HG02852 (cell line): ENCODE data around the gene BEST1.
"Not testable (repeated sequence)": the region's sequence is repeated elsewhere in the genome, so short reads cannot be mapped to it uniquely, and the experiment has no call there.

Experiments
- ATAC-seq: cut with Tn5 transposase; IDR thresholded peaks from one replicate; pipeline ENCODE4 v1.9.1; 2021; ENCODE audit warnings: mild to moderate bottlenecking, moderate library complexity; ENCODE audit not compliant: unreplicated experiment

BEST1 gene

DNA sequence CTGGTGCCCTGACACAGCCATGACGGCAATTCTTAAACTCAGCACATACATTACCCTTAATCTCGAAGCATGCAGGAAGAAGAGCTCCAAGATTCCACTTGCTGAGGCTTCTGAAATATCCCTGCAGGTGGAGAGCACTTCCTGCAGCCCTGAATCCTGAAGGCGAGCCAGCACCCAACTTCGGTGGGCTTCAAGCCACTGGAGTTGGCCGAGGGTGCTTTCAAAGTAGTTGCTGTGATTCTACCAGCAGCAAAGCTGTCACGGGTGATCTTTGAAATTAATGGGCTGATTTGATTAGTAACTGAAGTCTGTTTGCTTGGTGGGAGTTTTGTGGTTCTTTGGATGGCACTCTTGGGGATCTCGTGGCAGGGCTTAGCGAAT lies 26.3 kb downstream of the BEST1 start:
- no peak for ATAC-seq

GRCh38 chr11:61976813-61977475 lies 26.8 kb downstream of the BEST1 start:
- no peak for ATAC-seq

DNA sequence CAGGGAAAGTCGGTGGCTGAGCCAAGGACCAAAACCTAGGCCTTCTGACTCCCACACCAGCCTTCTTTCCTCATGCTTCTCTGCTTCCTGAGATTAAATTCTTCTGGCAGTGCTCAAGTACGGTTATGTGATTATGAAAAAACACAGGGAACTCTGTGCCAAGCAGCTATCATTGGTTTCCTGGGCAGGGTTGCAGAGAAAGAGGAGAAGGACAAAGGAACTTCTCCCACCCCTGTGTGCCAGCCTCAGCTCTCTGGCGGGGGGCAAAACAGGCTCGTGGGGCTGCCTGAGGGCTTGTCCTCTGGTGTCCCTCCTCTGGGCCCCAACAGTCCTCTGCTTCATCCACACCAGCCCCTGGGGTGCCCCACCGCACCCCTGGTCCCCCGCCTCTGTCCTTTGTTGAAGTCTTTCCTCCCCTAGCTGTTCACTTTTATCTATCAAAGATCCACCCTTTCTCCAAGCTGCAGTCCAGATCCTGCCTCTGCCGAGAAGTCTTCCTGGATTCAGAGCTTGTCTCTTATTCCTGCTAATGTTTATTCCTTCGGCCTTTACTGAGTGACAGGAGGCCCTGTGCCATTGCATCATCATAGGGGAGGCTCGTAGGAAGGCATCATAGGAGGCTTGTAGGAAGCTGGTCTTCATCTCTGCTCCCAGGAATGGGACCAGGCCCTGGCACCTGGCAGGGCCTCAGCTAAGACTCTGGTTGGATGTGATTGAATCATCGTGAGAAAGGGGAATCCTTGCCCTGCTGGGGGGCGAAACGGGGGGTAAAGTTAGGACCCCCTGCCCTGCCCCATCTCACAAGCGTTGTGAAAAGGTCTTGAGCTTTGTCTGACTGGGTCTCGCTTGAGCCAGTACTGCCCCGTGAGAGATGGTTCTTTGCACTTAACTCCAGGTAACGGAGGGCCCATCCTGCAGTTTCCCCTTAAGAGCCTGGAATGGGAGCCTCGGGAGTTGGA lies 28.8 kb downstream of the BEST1 start:
- no peak for ATAC-seq

GRCh38 chr11:61980783-61981541 lies 30.8 kb downstream of the BEST1 start:
- ATAC-seq: no peak

DNA sequence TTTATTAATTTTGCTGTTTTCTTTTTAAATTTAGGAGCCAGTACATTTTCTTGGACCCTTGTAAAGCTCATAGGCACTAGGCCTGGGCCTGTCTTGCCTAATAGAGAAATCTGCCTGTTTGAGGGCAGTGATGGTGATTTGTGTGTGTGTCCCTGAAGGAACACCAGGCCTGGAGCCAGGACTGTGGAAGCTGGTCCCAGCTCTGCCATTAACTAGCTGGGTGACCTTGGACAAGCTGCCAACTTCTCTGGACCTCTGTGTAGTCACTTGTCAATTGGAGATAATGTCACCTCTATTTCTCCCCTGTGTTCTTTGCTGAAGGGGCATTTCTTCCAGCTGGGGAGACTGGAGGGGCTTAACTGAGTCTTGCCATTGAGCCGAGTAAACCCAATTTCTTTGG lies 33.3 kb downstream of the BEST1 start:
- no peak for ATAC-seq

GRCh38 chr11:61985869-61986268 lies 35.7 kb downstream of the BEST1 start:
- no peak for ATAC-seq

GRCh38 chr11:61994981-61995380 lies 44.8 kb downstream of the BEST1 start:
- ATAC-seq: no peak

GRCh38 chr11:61996933-61997332 lies 46.8 kb downstream of the BEST1 start:
- no peak for ATAC-seq

GRCh38 chr11:61999141-61999975 lies 49.2 kb downstream of the BEST1 start:
- ATAC-seq: no peak

DNA sequence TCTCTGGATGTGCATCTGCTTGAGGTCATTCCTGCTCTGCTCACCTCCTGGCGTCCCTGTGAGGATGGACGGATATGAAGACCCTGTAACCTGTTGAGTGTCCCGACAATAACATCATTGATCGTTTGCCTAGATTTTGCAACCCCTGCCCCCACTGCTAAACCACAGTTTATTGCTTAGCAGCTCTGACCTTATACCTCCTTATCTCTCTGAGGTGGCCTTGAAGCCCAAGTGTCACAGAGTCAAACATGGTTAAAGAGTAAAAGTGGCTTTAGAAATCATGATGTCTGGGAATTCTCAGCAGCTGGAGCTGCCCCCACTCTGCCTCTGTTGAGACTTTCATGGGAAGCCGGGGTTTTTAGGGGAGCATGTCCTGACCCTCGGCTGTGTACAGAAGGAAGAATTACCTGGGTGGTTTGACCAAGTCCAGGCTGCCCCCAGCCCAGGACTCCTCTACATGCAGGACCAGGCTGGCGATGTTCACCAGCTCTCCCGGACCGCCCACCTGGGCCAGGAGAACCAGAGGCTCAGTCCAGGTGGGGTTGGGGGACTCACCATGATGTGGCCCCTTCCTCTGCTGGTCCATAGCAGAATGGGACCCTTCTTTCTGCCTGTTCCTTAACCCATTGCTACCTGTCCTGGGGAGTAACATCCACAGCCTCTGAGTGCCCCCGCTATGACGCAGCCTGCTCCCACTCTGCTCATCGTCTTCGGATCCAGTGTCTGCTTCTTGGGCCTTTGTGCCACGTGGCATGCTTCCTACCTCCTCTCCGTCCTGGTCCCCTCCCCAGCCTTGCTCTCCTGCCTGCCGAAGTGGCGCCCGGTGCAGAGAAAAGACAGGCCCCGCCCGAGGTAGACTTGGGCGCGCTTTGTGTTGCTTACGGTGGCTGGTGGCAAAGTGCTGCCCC lies 50.6 kb downstream of the BEST1 start:
- no peak for ATAC-seq

DNA sequence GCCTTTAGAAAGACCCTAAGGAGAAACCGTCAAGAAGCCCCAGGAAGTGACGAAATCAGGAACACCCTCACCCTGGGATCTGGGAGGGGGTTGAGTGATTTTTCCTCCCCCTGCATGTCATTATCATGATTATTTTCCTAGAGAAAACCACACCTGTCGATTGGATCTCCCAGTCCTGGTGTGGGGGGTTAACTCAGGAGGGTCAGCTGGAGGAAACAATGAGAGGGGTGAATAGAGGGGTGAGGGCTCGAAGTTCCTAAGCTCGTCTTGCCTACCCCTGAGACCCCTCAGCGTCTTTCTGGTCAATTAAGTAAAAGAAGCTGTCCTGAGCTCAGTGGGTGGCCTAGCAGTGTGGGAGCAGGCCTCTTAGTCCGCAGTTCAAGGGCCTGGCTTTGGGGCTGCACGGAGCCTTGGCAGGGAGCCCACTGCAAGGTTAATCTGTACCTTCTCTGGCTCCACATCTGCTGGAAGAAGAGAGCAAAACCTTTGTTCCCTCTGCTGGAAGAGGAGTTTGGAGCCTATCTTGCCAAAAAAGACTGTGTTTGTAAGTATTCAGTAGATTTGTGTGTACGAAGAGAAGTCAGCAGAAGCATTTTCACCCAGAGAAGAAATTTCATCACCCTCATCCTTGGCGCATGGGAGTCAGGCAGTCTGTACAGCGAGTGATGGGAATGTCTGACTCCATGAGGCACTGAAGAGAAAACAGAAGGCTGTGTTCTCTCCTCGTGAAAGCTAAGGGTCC lies 51.5 kb downstream of the BEST1 start:
- ATAC-seq: no peak

- not testable (repeated sequence) for ATAC-seq
These were observed 52.1 kb downstream of the BEST1 start for GRCh38 chr11:62002283-62002682.

GRCh38 chr11:62004473-62004872 lies 54.3 kb downstream of the BEST1 start:
- no peak for ATAC-seq

GRCh38 chr11:62008193-62008592 lies 58.0 kb downstream of the BEST1 start:
- ATAC-seq: no peak

GRCh38 chr11:62010935-62011528 lies 60.9 kb downstream of the BEST1 start:
- no peak for ATAC-seq

DNA sequence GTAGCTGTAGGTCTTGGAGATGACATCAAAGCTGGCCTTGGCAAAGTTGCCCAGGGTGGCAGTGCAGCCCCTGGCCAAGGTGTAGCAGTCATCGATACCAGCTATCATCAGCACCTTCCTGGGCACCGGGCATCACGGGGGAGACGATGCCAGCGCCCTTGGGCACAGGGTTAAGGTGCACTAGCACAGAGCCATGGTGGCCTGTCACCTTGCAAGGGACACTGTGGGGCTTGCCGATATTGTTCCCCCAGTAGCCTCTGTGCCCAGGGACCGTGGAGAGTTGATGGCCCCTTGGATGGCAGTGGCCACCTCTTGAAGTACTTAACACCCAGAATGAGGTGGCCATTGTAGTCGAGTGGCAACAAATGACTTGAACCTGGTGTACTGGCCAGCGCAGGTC lies 61.7 kb downstream of the BEST1 start:
- no peak for ATAC-seq

DNA sequence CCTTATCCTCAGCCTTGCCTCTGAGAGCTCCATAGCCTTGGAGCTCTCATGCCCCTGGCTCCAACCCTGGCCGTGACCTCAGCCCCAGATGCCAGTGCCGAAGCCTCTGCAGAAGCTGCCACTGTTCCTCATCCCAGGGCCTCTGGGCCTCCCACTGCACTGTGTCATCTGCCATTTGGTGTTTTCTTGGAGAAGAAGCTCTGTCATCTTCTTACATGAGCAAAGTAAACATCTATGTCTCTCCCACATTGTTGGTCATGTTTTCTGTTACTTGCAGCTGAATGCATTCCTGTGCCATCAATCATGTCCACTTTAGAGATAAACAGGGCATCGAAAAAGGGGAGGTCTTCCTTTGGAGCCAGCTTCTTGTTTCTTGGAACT lies 62.3 kb downstream of the BEST1 start:
- no peak for ATAC-seq

DNA sequence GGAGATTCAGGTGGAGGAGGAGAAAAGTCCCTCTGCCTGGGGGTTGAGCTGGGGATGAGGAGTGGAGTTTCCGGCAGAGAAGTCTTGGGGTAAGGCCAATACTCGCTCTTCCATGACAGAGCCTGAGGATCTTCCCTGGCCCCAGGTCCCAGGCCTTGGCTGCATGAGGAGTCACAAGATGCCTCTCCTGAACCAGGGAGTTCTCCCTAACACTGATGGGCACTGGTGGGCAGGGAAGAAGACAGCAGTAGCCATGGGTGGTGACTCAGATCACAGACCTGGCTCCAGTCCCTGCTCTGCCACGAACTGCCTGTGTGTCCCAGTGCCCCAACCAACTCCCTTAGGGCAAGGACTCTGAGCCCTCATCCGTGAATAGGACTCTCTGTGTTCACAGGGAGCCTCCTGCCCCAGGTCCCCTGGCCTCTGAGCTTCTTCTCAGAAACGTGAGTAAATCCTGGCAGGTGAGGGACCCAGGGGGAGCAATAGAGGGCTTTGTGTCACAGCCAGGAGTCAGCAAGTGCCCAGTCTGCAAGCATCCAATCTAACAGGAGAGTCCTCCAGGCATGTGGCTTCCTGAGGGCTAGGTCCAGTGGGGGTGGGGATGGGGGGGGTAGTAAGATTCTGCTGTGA lies 62.8 kb downstream of the BEST1 start:
- no peak for ATAC-seq
